Neural cell (in vitro differentiated cells): Measurements from ENCODE around the gene GSTT2.
"Not testable (repeated sequence)": the region's sequence is repeated elsewhere in the genome, so short reads cannot be mapped to it uniquely, and the experiment has no call there.

Experiments used
- CTCF ChIP-seq: fragments of 450-650 bp; IDR thresholded peaks from 2 replicates; pipeline ENCODE4 v1.5.1; 2014; ENCODE audit warnings: antibody characterized with exemption, mild to moderate bottlenecking, moderate library complexity; ENCODE audit not compliant: poor library complexity, severe bottlenecking
- EZH2 ChIP-seq: fragments of 200-600, 300-800 bp; shearing (Covaris generic), sonication (generic); IDR thresholded peaks from 2 replicates; pipeline ENCODE4 v1.6.1; 2014; ENCODE audit warnings: antibody characterized with exemption, low read length, borderline replicate concordance, mild to moderate bottlenecking; ENCODE audit not compliant: insufficient read depth, poor library complexity, severe bottlenecking
- TF ChIP-seq, protein P1 (sequence below): IDR thresholded peaks from 2 replicates; pipeline ENCODE4 v1.6.1; 2012; ENCODE audit warnings: borderline replicate concordance

- not testable (repeated sequence) for TF ChIP-seq CTCF, EZH2
- TF ChIP-seq, protein P1, sequence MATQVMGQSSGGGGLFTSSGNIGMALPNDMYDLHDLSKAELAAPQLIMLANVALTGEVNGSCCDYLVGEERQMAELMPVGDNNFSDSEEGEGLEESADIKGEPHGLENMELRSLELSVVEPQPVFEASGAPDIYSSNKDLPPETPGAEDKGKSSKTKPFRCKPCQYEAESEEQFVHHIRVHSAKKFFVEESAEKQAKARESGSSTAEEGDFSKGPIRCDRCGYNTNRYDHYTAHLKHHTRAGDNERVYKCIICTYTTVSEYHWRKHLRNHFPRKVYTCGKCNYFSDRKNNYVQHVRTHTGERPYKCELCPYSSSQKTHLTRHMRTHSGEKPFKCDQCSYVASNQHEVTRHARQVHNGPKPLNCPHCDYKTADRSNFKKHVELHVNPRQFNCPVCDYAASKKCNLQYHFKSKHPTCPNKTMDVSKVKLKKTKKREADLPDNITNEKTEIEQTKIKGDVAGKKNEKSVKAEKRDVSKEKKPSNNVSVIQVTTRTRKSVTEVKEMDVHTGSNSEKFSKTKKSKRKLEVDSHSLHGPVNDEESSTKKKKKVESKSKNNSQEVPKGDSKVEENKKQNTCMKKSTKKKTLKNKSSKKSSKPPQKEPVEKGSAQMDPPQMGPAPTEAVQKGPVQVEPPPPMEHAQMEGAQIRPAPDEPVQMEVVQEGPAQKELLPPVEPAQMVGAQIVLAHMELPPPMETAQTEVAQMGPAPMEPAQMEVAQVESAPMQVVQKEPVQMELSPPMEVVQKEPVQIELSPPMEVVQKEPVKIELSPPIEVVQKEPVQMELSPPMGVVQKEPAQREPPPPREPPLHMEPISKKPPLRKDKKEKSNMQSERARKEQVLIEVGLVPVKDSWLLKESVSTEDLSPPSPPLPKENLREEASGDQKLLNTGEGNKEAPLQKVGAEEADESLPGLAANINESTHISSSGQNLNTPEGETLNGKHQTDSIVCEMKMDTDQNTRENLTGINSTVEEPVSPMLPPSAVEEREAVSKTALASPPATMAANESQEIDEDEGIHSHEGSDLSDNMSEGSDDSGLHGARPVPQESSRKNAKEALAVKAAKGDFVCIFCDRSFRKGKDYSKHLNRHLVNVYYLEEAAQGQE, result not testable (repeated sequence)
Observed at GRCh38 chr22:23954991-23955305, 25.0 kb upstream of the GSTT2 start.
